Thymus (tissue), 11 donors: ENCODE measurements around the gene MYO10. TPM values are rescaled to one million over a fixed set of nuclear protein-coding genes. Genes with fewer than 3 reads are reported as not detected.

Experiments used
- DNase-seq, 9 donors: peaks; one replicate each; pipeline ENCODE4 v3.0.0-alpha.2; 2013; ENCODE audit warnings: low spot score in 9 of 9, low read depth in 6 of 9, missing footprints in 1 of 9
- H3K27ac ChIP-seq, 2 donors: one replicate each; pipeline ENCODE4 v1.5.1; 2013; ENCODE audit warnings: control low read depth in 1 of 2, low read depth in 1 of 2, low read length in 1 of 2, mild to moderate bottlenecking in 1 of 2, moderate library complexity in 1 of 2
- H3K27me3 ChIP-seq, 2 donors: one replicate each; pipeline ENCODE4 v1.5.1; 2013; ENCODE audit warnings: low read length in 1 of 2; ENCODE audit not compliant: control insufficient read depth in 2 of 2, insufficient read depth in 1 of 2
- H3K36me3 ChIP-seq, 2 donors: one replicate each; pipeline ENCODE4 v1.5.1; 2013; ENCODE audit warnings: low read length in 1 of 2, mild to moderate bottlenecking in 1 of 2, moderate library complexity in 1 of 2; ENCODE audit not compliant: control insufficient read depth in 2 of 2, insufficient read depth in 2 of 2
- H3K4me1 ChIP-seq, 2 donors: one replicate each; pipeline ENCODE4 v1.5.1; 2013; ENCODE audit warnings: low read length in 2 of 2; ENCODE audit not compliant: control insufficient read depth in 2 of 2, insufficient read depth in 2 of 2
- H3K4me3 ChIP-seq, 2 donors: one replicate each; pipeline ENCODE4 v1.5.1; 2013; ENCODE audit warnings: low read length in 2 of 2, control low read depth in 1 of 2, mild to moderate bottlenecking in 1 of 2
- H3K9me3 ChIP-seq, 2 donors: one replicate each; pipeline ENCODE4 v1.5.1; 2013; ENCODE audit warnings: low read length in 1 of 2, mild to moderate bottlenecking in 1 of 2; ENCODE audit not compliant: control insufficient read depth in 2 of 2, insufficient read depth in 1 of 2
- WGBS: extraction: QIAGEN DNeasy Blood & Tissue Kit; methylation state at CpG from one replicate; pipeline ENCODE4 v1.1.7; 2013; 5-methylcytosine and 5-hydroxymethylcytosine counted together
- polyA plus RNA-seq: library from polyadenylated mRNA; stranded (reverse); fragments of 200-250 nt; gene quantifications from one replicate; pipeline ENCODE4 v1.2.3, GENCODE V29; 2013
- total RNA-seq: library from RNA; stranded (reverse); fragments of 120-200 nt; gene quantifications from one replicate; pipeline ENCODE4 v1.2.4, GENCODE V29; 2013
- donor health status: healthy.

MYO10 gene
- total and polyA plus RNA-seq, 2 donors = 4.3 to 6.0 TPM

DNA sequence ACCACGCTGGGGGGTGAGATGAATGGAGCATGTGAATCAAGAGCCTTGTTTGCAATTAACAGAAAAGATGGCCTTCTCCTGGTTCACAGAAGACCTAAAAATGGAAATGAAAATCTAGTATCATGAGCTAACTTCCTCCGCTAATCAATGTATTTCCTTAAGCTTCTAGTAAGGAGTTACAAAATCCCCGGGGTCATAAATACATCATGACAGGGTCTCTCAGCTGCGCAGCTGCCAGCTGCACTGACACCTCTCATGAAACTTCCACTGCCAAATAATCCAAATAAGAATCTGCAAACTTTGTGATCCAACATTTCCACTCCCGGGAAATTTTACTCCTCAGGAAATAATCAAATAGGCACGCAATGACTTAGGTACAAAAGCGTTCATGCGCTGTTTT, 11.9 kb downstream of the MYO10 start:
- no peak overlapping the region for H3K4me3 ChIP-seq
- H3K27ac ChIP-seq = no peak overlapping the region
- H3K9me3 ChIP-seq = no peaks in the 10 kb centered on the region
- H3K4me1 ChIP-seq = no peaks in the 10 kb centered on the region
- no peak for DNase-seq
- no peaks in the 10 kb centered on the region for H3K27me3 ChIP-seq
- H3K36me3 ChIP-seq = no peaks in the 10 kb centered on the region
- 81% methylated on average over 8 of the region's 8 CpGs for WGBS

DNA sequence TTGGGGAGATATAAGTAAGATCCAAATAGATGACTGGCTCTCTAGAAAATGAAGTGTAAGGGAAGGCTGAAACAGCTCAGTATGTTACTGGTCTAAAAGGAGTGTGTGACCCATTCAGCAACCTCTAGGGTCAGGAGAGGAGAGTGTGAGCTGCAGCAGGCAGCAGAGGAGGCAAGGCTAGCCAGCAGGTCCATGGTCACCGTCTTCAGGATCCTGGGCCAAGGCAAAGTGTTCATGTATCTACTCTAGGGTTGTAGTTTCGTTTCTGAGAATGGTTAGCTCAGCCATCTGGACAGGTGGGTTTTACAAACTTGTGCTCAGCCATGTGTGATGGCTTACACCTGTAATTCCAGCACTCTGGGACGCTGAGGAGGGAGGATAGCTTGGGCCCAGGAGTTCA, 13.7 kb downstream of the MYO10 start:
- Histone ChIP-seq H3K27me3 (no peaks in the 10 kb centered on the region), H3K4me1 (no peaks in the 10 kb centered on the region), H3K4me3 (no peak overlapping the region), H3K27ac (no peak overlapping the region), H3K9me3 (no peaks in the 10 kb centered on the region), H3K36me3 (no peaks in the 10 kb centered on the region)
- WGBS = 86% methylated on average over 3 of the region's 3 CpGs
- no peak for DNase-seq

DNA sequence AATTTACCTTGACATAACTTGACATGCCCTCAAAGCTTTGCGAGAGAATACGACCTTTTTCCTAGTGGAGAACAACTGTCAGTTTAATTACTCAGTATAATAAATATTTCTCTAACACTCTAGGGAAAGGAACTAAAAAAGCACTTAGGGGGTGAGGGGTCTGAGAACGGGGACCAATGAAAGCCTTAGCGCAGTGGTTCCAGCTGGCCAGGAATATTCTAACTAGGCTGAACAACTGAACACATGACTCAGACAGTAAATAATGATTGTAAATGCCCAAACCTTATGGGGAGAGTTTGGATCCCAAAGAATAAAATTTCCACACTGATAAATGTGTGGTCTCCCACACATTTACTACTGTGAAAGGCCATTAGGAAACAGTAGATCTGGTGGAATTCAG, 14.9 kb downstream of the MYO10 start:
- no peaks in the 10 kb centered on the region for H3K36me3 ChIP-seq
- H3K9me3 ChIP-seq = no peaks in the 10 kb centered on the region
- no peak overlapping the region for H3K4me3 ChIP-seq
- no peaks in the 10 kb centered on the region for H3K27me3 ChIP-seq
- no peak for DNase-seq
- H3K27ac ChIP-seq = no peak overlapping the region
- no peaks in the 10 kb centered on the region for H3K4me1 ChIP-seq
- WGBS = 98% methylated on average over 4 of the region's 4 CpGs

DNA sequence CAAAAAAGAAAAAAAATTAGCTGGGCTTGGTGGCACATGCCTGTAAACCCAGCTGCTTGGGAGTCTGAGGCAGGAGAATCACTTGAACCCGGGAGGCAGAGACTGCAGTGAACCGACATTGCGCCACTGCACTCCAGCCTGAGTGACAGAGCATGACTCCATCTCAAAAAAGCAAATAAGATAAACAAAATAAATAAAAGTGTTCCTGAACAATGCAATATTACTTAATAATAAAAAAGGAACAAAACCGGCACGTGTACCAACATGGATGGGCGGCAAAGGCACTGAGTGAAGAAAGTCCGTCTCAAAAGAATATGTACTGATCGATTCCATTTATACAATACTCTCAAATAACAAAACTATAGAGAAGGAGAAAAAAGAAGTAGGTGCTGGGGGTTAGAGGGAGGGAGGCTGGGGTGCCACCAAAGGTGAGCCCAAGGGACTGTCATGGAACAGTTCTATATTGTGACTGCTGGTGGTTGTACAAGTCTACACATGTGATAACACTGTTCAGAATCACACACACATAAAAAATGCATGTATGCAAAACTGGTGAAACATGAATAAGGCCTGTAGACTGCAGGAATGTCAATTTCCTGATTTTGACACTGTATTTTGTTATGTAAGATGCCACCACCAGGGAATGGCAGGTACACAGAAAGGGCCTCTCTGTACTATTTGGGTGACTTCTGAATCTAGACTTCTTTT, 15.8 kb downstream of the MYO10 start:
- no peak for DNase-seq
- Histone ChIP-seq H3K9me3 (no peaks in the 10 kb centered on the region), H3K36me3 (no peaks in the 10 kb centered on the region), H3K27me3 (no peaks in the 10 kb centered on the region), H3K4me3 (no peak overlapping the region), H3K4me1 (no peaks in the 10 kb centered on the region), H3K27ac (no peak overlapping the region)
- 97% methylated on average over 8 of the region's 8 CpGs for WGBS

DNA sequence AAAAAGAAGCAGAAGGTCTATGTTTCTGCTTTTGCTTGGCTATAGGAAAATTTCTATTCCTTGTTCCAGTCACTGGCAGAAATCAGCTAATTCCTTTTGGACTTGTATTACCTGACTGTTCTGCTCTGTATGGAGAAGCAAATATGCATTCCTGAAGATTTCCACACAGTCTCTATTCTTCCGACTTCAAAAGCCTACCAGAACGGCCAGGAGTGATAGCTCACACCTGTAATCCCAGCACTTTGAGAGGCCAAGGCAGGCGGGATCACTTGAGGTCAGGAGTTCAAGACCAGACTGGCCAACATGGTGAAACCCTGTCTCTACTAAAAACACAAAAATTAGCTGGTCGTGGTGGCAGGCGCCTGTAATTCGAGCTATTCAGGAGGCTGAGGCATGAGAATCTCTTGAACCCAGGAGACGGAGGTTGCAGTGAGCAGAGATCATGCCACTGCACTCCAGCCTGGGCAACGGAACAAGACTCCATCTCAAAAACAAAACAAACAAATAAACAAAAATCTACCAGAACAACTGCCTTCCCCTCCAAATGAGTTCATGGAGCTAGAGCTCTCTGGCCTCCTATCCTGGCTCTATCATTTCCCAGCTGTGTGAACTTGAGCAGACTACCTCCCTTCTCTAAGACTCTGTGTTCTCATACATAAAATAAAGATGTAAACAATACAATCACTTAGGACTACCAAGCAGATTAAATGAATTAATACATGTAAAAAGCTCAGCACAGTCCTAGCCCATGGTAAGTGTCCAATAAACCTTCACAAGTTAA, 17.0 kb downstream of the MYO10 start:
- Histone ChIP-seq H3K27ac (no peak overlapping the region), H3K9me3 (no peaks in the 10 kb centered on the region)
- 94% methylated on average over 8 of the region's 8 CpGs for WGBS

DNA sequence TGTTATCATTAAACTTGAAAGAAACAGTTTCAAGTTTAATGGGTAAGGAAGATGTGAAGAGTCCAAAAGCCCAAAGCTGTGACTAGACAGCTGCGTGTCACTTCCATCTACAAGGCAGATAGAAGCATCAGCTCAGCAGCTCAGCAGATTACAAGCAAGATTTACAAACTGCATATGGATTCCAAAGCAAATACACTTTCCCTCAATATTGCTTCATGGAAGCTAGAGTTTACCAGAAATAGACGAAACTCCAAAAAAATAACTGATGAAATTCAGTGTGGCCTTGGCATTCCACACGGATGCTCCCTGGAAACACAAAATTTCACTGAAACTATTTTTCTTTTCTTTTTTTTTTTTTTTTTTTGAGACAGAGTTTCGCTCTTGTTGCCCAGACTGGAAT, 17.9 kb downstream of the MYO10 start:
- no peaks in the 10 kb centered on the region for H3K4me1 ChIP-seq
- no peaks in the 10 kb centered on the region for H3K27me3 ChIP-seq
- H3K27ac ChIP-seq = no peak overlapping the region
- WGBS = 96% methylated on average over 4 of the region's 4 CpGs
- H3K9me3 ChIP-seq = no peaks in the 10 kb centered on the region
- no peak overlapping the region for H3K4me3 ChIP-seq
- DNase-seq = no peak
- H3K36me3 ChIP-seq = no peaks in the 10 kb centered on the region

More for the DNA sequence above, 17.0 kb downstream of the MYO10 start:
- DNase-seq = no peak
- Histone ChIP-seq H3K4me3 (no peak overlapping the region), H3K4me1 (no peaks in the 10 kb centered on the region), H3K27me3 (no peaks in the 10 kb centered on the region), H3K36me3 (no peaks in the 10 kb centered on the region)

DNA sequence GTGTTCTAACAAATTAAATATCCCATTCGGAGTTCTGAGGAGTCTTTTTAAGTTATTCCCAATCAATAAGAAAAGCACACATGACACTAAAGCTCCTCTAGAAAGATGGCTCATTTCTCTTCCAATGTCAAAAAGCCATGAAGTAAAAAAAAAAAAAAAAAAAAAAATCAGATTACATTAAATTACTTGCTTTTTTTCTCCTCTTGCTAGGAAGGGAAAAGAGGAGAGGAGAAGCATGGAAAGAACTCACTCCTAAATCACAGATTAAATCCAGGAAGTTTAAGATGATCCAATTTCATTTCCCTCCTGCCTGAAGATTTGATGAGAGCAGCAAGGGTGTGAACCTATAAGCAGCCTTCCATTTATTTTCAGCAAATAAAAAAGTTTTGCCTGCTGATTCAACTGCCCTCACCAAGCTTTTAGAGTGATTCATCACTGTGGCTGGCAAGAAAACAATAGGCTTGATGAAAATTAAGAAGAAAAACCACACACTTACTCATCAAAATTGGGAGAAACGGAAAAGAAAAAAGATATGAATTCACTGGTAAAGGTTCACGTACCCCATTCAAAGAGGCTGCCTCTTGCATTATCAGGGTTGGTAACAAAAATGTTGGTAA, 19.7 kb downstream of the MYO10 start:
- H3K27me3 ChIP-seq = no peaks in the 10 kb centered on the region
- H3K36me3 ChIP-seq = no peaks in the 10 kb centered on the region
- DNase-seq = no peak
- no peak overlapping the region for H3K27ac ChIP-seq
- H3K4me1 ChIP-seq = no peaks in the 10 kb centered on the region
- no peaks in the 10 kb centered on the region for H3K9me3 ChIP-seq
- H3K4me3 ChIP-seq = no peak overlapping the region
- 88% methylated on average over 3 of the region's 3 CpGs for WGBS

DNA sequence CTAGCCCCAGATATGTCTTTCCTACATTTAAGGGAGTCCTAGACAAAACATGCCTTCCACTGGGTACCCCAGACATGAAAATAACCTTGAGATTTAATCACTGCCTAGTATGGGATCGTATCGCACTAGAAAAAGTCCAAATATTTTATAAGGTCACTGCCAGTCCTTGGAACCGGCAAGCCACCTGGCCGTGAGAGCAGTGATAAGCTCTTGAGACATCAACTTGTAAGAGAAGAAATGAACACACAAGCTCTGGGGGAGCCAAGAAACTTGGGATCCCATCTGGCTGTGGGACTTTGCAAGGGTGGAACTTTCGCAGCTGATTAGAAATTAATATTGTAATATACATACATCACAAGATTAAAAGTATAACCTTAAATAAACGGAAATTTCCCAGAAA, 21.5 kb downstream of the MYO10 start:
- H3K27me3 ChIP-seq = no peaks in the 10 kb centered on the region
- 96% methylated on average over 6 of the region's 6 CpGs for WGBS
- DNase-seq = no peak
- H3K27ac ChIP-seq = no peak overlapping the region
- H3K36me3 ChIP-seq = no peaks in the 10 kb centered on the region
- no peaks in the 10 kb centered on the region for H3K9me3 ChIP-seq
- H3K4me3 ChIP-seq = no peak overlapping the region
- H3K4me1 ChIP-seq = no peaks in the 10 kb centered on the region

DNA sequence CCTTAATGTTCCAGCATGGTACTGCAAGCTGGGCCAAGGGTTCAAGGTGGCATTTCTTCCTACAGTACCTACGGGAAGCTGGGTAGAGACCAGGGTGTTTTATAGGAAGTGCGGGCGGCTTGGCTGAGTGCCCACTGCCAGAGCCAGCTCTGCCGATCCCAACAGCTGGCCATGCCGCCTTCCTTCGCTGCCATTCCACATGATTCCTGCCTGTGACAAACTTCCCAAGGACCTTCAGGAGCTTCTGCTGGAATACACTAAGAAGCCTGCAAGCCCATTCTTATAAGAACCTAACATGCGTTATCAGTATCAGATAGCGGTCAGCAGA, 22.0 kb downstream of the MYO10 start:
- Histone ChIP-seq H3K9me3 (no peaks in the 10 kb centered on the region), H3K36me3 (no peaks in the 10 kb centered on the region), H3K27me3 (no peaks in the 10 kb centered on the region), H3K4me1 (no peaks in the 10 kb centered on the region), H3K27ac (no peak overlapping the region), H3K4me3 (no peak overlapping the region)
- DNase-seq = no peak
- 85% methylated on average over 8 of the region's 8 CpGs for WGBS
